WERI-Rb-1 (cell line): Measurements from ENCODE around the gene ZCCHC14.

Source experiments
- DNase-seq: peaks from one replicate; pipeline ENCODE4 v3.0.0-alpha.2; 2020
- H3K27ac ChIP-seq: fragments of 250-450 bp; sonication (Bioruptor Pico); 2 replicates; pipeline ENCODE4 v1.5.1; 2020; ENCODE audit warnings: mild to moderate bottlenecking, moderate library complexity
- H3K27me3 ChIP-seq: fragments of 250-450 bp; sonication (Bioruptor Pico); 2 replicates; pipeline ENCODE4 v1.5.1; 2021; ENCODE audit warnings: mild to moderate bottlenecking, low read depth, moderate library complexity; ENCODE audit not compliant: insufficient read depth, severe bottlenecking
- H3K36me3 ChIP-seq: fragments of 250-450 bp; sonication (Bioruptor Pico); 2 replicates; pipeline ENCODE4 v1.5.1; 2020; ENCODE audit warnings: mild to moderate bottlenecking, moderate library complexity
- H3K4me3 ChIP-seq: 2 replicates; pipeline ENCODE4 v1.5.1; 2011; ENCODE audit warnings: low read depth, mild to moderate bottlenecking, control low read depth, low read length
- H3K9me3 ChIP-seq: fragments of 250-450 bp; sonication (Bioruptor Pico); 2 replicates; pipeline ENCODE4 v1.5.1; 2021; ENCODE audit warnings: mild to moderate bottlenecking, moderate library complexity; ENCODE audit not compliant: severe bottlenecking
- CTCF ChIP-seq: IDR thresholded peaks from 2 replicates; pipeline ENCODE4 v1.5.1; 2011; ENCODE audit warnings: low read depth, mild to moderate bottlenecking, control low read depth, inconsistent platforms, low read length

Gene ZCCHC14

GRCh38 chr16:87451563-87452210 is 41.1 kb downstream of the ZCCHC14 start:
- peaks cover 4% of the 10 kb centered on the region for H3K36me3 ChIP-seq
- H3K27me3 ChIP-seq, result no peaks in the 10 kb centered on the region
- DNase-seq, result no peak
- no peak overlapping the region for H3K4me3 ChIP-seq
- no peaks in the 10 kb centered on the region for H3K9me3 ChIP-seq
- TF ChIP-seq CTCF, result no peak
- H3K27ac ChIP-seq, result no peak overlapping the region

GRCh38 chr16:87448866-87449265 is 44.0 kb downstream of the ZCCHC14 start:
- Histone ChIP-seq H3K36me3 (peaks cover 4% of the 10 kb centered on the region), H3K27ac (no peak overlapping the region), H3K9me3 (no peaks in the 10 kb centered on the region), H3K4me3 (no peak overlapping the region), H3K27me3 (no peaks in the 10 kb centered on the region)
- DNase-seq, result no peak
- TF ChIP-seq CTCF, result no peak

GRCh38 chr16:87447323-87447722 is 45.5 kb downstream of the ZCCHC14 start:
- Histone ChIP-seq H3K36me3 (peaks cover 4% of the 10 kb centered on the region), H3K27me3 (no peaks in the 10 kb centered on the region), H3K4me3 (no peak overlapping the region), H3K9me3 (no peaks in the 10 kb centered on the region), H3K27ac (no peak overlapping the region)
- DNase-seq, result no peak
- TF ChIP-seq CTCF, result no peak

GRCh38 chr16:87446479-87446878 is 46.3 kb downstream of the ZCCHC14 start:
- TF ChIP-seq CTCF, result no peak
- no peaks in the 10 kb centered on the region for H3K9me3 ChIP-seq
- H3K27me3 ChIP-seq, result no peaks in the 10 kb centered on the region
- peaks cover 4% of the 10 kb centered on the region for H3K36me3 ChIP-seq
- H3K27ac ChIP-seq, result no peak overlapping the region
- no peak for DNase-seq
- no peak overlapping the region for H3K4me3 ChIP-seq

- Histone ChIP-seq H3K27me3 (no peaks in the 10 kb centered on the region), H3K27ac (no peak overlapping the region), H3K4me3 (no peak overlapping the region), H3K36me3 (peaks cover 4% of the 10 kb centered on the region), H3K9me3 (no peaks in the 10 kb centered on the region)
- DNase-seq, result no peak
- TF ChIP-seq CTCF, result no peak
Observed at GRCh38 chr16:87445486-87445885, 47.3 kb downstream of the ZCCHC14 start.

- no peaks in the 10 kb centered on the region for H3K27me3 ChIP-seq
- H3K4me3 ChIP-seq, result no peak overlapping the region
- no peak for TF ChIP-seq CTCF
- no peak overlapping the region for H3K27ac ChIP-seq
- H3K36me3 ChIP-seq, result peaks cover 4% of the 10 kb centered on the region
- H3K9me3 ChIP-seq, result no peaks in the 10 kb centered on the region
- DNase-seq, result no peak
Observed at GRCh38 chr16:87443964-87444363, 48.9 kb downstream of the ZCCHC14 start.
